Neutrophil (primary cell): ENCODE measurements around the gene SLC6A7.

ENCODE experiments used
- H3K27ac ChIP-seq: fragments of 200-600 bp; sonication (generic); 2 replicates; pipeline ENCODE4 v1.5.1; 2016; ENCODE audit warnings: mild to moderate bottlenecking, moderate library complexity
- H3K27me3 ChIP-seq: fragments of 200-600 bp; sonication (generic); 2 replicates; pipeline ENCODE4 v1.6.0; 2016; ENCODE audit warnings: mild to moderate bottlenecking
- H3K36me3 ChIP-seq: fragments of 200-600 bp; sonication (generic); 2 replicates; pipeline ENCODE4 v1.5.1; 2017
- H3K4me1 ChIP-seq, 2 experiments: fragments of 200-600 bp in 1 of 2; sonication (generic) in 1 of 2; 1 replicate in 1 of 2; 2 replicates in 1 of 2; pipeline versions ENCODE4 v1.5.1 to v1.6.1; 2013 to 2016; ENCODE audit warnings: low read depth in 1 of 2, low read length in 1 of 2, mild to moderate bottlenecking in 1 of 2, moderate library complexity in 1 of 2; ENCODE audit not compliant: control insufficient read depth in 1 of 2, insufficient read depth in 1 of 2
- H3K4me3 ChIP-seq, 2 experiments: fragments of 200-600 bp in 1 of 2; sonication (generic) in 1 of 2; 1 replicate in 1 of 2; 2 replicates in 1 of 2; pipeline ENCODE4 v1.5.1; 2013 to 2016; ENCODE audit warnings: low read depth in 1 of 2, low read length in 1 of 2, mild to moderate bottlenecking in 1 of 2, moderate library complexity in 1 of 2
- H3K9me3 ChIP-seq: fragments of 200-600 bp; sonication (generic); 2 replicates; pipeline ENCODE4 v1.5.1; 2016
- CTCF ChIP-seq: fragments of 200-600 bp; sonication (generic); IDR thresholded peaks from 2 replicates; pipeline ENCODE4 v1.5.1; 2016; ENCODE audit warnings: antibody characterized with exemption

Gene SLC6A7

GRCh38 chr5:150255659-150256409, 66.0 kb downstream of the SLC6A7 start:
- Histone ChIP-seq H3K27me3 (no peaks in the 10 kb centered on the region), H3K27ac (no peak overlapping the region), H3K4me3 (no peak overlapping the region), H3K9me3 (no peaks in the 10 kb centered on the region), H3K4me1 (no peaks in the 10 kb centered on the region), H3K36me3 (no peaks in the 10 kb centered on the region)
- no peak for TF ChIP-seq CTCF

- H3K27me3 ChIP-seq = no peaks in the 10 kb centered on the region
- no peak for TF ChIP-seq CTCF
- no peaks in the 10 kb centered on the region for H3K36me3 ChIP-seq
- H3K27ac ChIP-seq = no peak overlapping the region
- H3K4me3 ChIP-seq = no peak overlapping the region
- H3K4me1 ChIP-seq = no peaks in the 10 kb centered on the region
- H3K9me3 ChIP-seq = no peaks in the 10 kb centered on the region
These were observed 66.7 kb downstream of the SLC6A7 start for GRCh38 chr5:150256410-150257064.

- Histone ChIP-seq H3K4me1 (no peaks in the 10 kb centered on the region), H3K36me3 (no peaks in the 10 kb centered on the region)
These were observed 67.6 kb downstream of the SLC6A7 start for GRCh38 chr5:150257424-150257823.

GRCh38 chr5:150258130-150258529, 68.3 kb downstream of the SLC6A7 start:
- H3K4me1 ChIP-seq = no peaks in the 10 kb centered on the region
- TF ChIP-seq CTCF = no peak
- no peaks in the 10 kb centered on the region for H3K27me3 ChIP-seq
- no peak overlapping the region for H3K4me3 ChIP-seq
- H3K36me3 ChIP-seq = no peaks in the 10 kb centered on the region
- H3K27ac ChIP-seq = no peak overlapping the region
- no peaks in the 10 kb centered on the region for H3K9me3 ChIP-seq

More at GRCh38 chr5:150257424-150257823, 67.6 kb downstream of the SLC6A7 start:
- Histone ChIP-seq H3K27ac (no peak overlapping the region), H3K27me3 (no peaks in the 10 kb centered on the region), H3K4me3 (no peak overlapping the region), H3K9me3 (no peaks in the 10 kb centered on the region)
- no peak for TF ChIP-seq CTCF
